ENCODE measurements around the gene ACTN4.
A peak's percentile ranks its signal among the peaks of the same experiment; 100 is the strongest.

ACTN4 gene

GRCh38 chr19:38674388-38675171, 27.1 kb downstream of the ACTN4 start:
- H3K4me3 ChIP-seq (ENCODE audit: low read length), result no peak overlapping the region
- DNase-seq (ENCODE audit: low read depth, low spot score), result no peak

- no peak overlapping the region for H3K4me3 ChIP-seq (ENCODE audit: low read length)
- DNase-seq (ENCODE audit: low read depth, low spot score), result no peak
These were observed 28.2 kb downstream of the ACTN4 start for GRCh38 chr19:38675611-38676010.

- no peak overlapping the region for H3K4me3 ChIP-seq (ENCODE audit: low read length)
- peak; percentile 54 for DNase-seq (ENCODE audit: low read depth, low spot score)
These were observed 28.8 kb downstream of the ACTN4 start for GRCh38 chr19:38676023-38676877.

GRCh38 chr19:38676878-38677646, 29.6 kb downstream of the ACTN4 start:
- no peak overlapping the region for H3K4me3 ChIP-seq (ENCODE audit: low read length)
- no peak for DNase-seq (ENCODE audit: low read depth, low spot score)

- DNase-seq (ENCODE audit: low read depth, low spot score), result no peak
- no peak overlapping the region for H3K4me3 ChIP-seq (ENCODE audit: low read length)
These were observed 30.9 kb downstream of the ACTN4 start for GRCh38 chr19:38678217-38678890.

GRCh38 chr19:38678891-38679494, 31.5 kb downstream of the ACTN4 start:
- H3K4me3 ChIP-seq (ENCODE audit: low read length), result no peak overlapping the region
- DNase-seq (ENCODE audit: low read depth, low spot score), result no peak

- H3K4me3 ChIP-seq (ENCODE audit: low read length), result no peak overlapping the region
- DNase-seq (ENCODE audit: low read depth, low spot score), result no peak
These were observed 32.4 kb downstream of the ACTN4 start for GRCh38 chr19:38679839-38680238.

GRCh38 chr19:38682195-38682867, 34.9 kb downstream of the ACTN4 start:
- H3K4me3 ChIP-seq (ENCODE audit: low read length), result no peak overlapping the region
- no peak for DNase-seq (ENCODE audit: low read depth, low spot score)

- no peak overlapping the region for H3K4me3 ChIP-seq (ENCODE audit: low read length)
- DNase-seq (ENCODE audit: low read depth, low spot score), result no peak
These were observed 35.5 kb downstream of the ACTN4 start for GRCh38 chr19:38682872-38683392.

- DNase-seq (ENCODE audit: low read depth, low spot score), result no peak
These were observed 36.1 kb downstream of the ACTN4 start for GRCh38 chr19:38683393-38684077.

GRCh38 chr19:38684078-38684861, 36.8 kb downstream of the ACTN4 start:
- DNase-seq (ENCODE audit: low read depth, low spot score), result no peak
- H3K4me3 ChIP-seq (ENCODE audit: low read length), result no peak overlapping the region

More at GRCh38 chr19:38683393-38684077, 36.1 kb downstream of the ACTN4 start:
- H3K4me3 ChIP-seq (ENCODE audit: low read length), result no peak overlapping the region

- no peak for DNase-seq (ENCODE audit: low read depth, low spot score)
- H3K4me3 ChIP-seq (ENCODE audit: low read length), result no peak overlapping the region
These were observed 37.6 kb downstream of the ACTN4 start for GRCh38 chr19:38684862-38685665.

- DNase-seq (ENCODE audit: low read depth, low spot score), result peak; percentile 63
- peak overlapping the region; percentile 24 for H3K4me3 ChIP-seq (ENCODE audit: low read length)
These were observed 38.4 kb downstream of the ACTN4 start for GRCh38 chr19:38685666-38686529.

- DNase-seq (ENCODE audit: low read depth, low spot score), result peak; percentile 92
- H3K4me3 ChIP-seq (ENCODE audit: low read length), result peak overlapping the region; percentile 24
These were observed 39.1 kb downstream of the ACTN4 start for GRCh38 chr19:38686530-38686888.

GRCh38 chr19:38687837-38688378, 40.5 kb downstream of the ACTN4 start:
- H3K4me3 ChIP-seq (ENCODE audit: low read length), result no peak overlapping the region
- no peak for DNase-seq (ENCODE audit: low read depth, low spot score)

All from Jurkat, Clone E6-1 (cell line).